ENCODE results near the gene FGF4. TPM values are rescaled to one million over a fixed set of nuclear protein-coding genes. Genes with fewer than 3 reads are reported as not detected.

The FGF4 gene
- total RNA-seq, 1 donor from 2014 or later, result not detected

- Histone ChIP-seq H3K9me3 (ENCODE audit: insufficient read depth, low read depth, low read length) (no peaks in the 10 kb centered on the region), H2AFZ (ENCODE audit: low read depth, low read length) (no peak overlapping the region), H3K27me3 (ENCODE audit: insufficient read depth, low read length) (peaks cover 3% of the 10 kb centered on the region), H3K27ac (ENCODE audit: low read depth, low read length) (no peak overlapping the region), H3K4me2 (ENCODE audit: low read length) (no peak overlapping the region), H4K20me1 (ENCODE audit: insufficient read depth, low read length) (no peaks in the 10 kb centered on the region), H3K4me3 (ENCODE audit: insufficient read depth, low read depth, low read length) (no peak overlapping the region), H3K9ac (ENCODE audit: low read length) (no peak overlapping the region), H3K79me2 (ENCODE audit: insufficient read depth, low read length) (no peaks in the 10 kb centered on the region), H3K36me3 (ENCODE audit: insufficient read depth, low read length) (no peaks in the 10 kb centered on the region), H3K4me1 (ENCODE audit: insufficient read depth, low read length) (no peaks in the 10 kb centered on the region)
- FAIRE-seq (no peak), DNase-seq (ENCODE audit: low read depth) (no peak)
- Mint-ChIP-seq H3K27me3 (ENCODE audit: low read depth, unreplicated experiment) (peaks cover 37% of the 10 kb centered on the region), H3K9me3 (ENCODE audit: unreplicated experiment) (peaks cover 3% of the 10 kb centered on the region), H3K36me3 (ENCODE audit: low read depth, unreplicated experiment) (no peaks in the 10 kb centered on the region), H3K4me3 (ENCODE audit: unreplicated experiment) (no peak overlapping the region), H3K27ac (ENCODE audit: unreplicated experiment) (no peak overlapping the region), H3K4me1 (ENCODE audit: low read depth, unreplicated experiment) (no peaks in the 10 kb centered on the region)
- TF ChIP-seq EZH2 (IDR thresholded peaks at IDR 0.05; ENCODE audit: insufficient read depth, low read length) (no peak), CTCF (IDR thresholded peaks at IDR 0.05; ENCODE audit: insufficient read depth, low read depth, low read length) (no peak)
Observed at GRCh38 chr11:69803604-69804218, 28.6 kb upstream of the FGF4 start.

GRCh38 chr11:69803022-69803421 is 27.9 kb upstream of the FGF4 start:
- no peaks in the 10 kb centered on the region for H4K20me1 ChIP-seq (ENCODE audit: insufficient read depth, low read length)
- TF ChIP-seq CTCF (IDR thresholded peaks at IDR 0.05; ENCODE audit: insufficient read depth, low read depth, low read length) (no peak), EZH2 (IDR thresholded peaks at IDR 0.05; ENCODE audit: insufficient read depth, low read length) (no peak)
- H3K36me3 Mint-ChIP-seq (ENCODE audit: low read depth, unreplicated experiment), result no peaks in the 10 kb centered on the region
- no peaks in the 10 kb centered on the region for H3K9me3 ChIP-seq (ENCODE audit: insufficient read depth, low read depth, low read length)
- no peak overlapping the region for H3K27ac ChIP-seq (ENCODE audit: low read depth, low read length)
- H3K27ac Mint-ChIP-seq (ENCODE audit: unreplicated experiment), result no peak overlapping the region
- H3K9ac ChIP-seq (ENCODE audit: low read length), result no peak overlapping the region
- peaks cover 3% of the 10 kb centered on the region for H3K9me3 Mint-ChIP-seq (ENCODE audit: unreplicated experiment)
- H3K4me1 Mint-ChIP-seq (ENCODE audit: low read depth, unreplicated experiment), result no peaks in the 10 kb centered on the region
- no peaks in the 10 kb centered on the region for H3K36me3 ChIP-seq (ENCODE audit: insufficient read depth, low read length)
- H3K27me3 Mint-ChIP-seq (ENCODE audit: low read depth, unreplicated experiment), result peaks cover 31% of the 10 kb centered on the region
- peaks cover 3% of the 10 kb centered on the region for H3K27me3 ChIP-seq (ENCODE audit: insufficient read depth, low read length)
- H3K4me3 Mint-ChIP-seq (ENCODE audit: unreplicated experiment), result no peak overlapping the region
- H3K4me2 ChIP-seq (ENCODE audit: low read length), result no peak overlapping the region
- H2AFZ ChIP-seq (ENCODE audit: low read depth, low read length), result no peak overlapping the region
- H3K4me1 ChIP-seq (ENCODE audit: insufficient read depth, low read length), result no peaks in the 10 kb centered on the region
- no peak overlapping the region for H3K4me3 ChIP-seq (ENCODE audit: insufficient read depth, low read depth, low read length)
- DNase-seq (ENCODE audit: low read depth) (no peak), FAIRE-seq (no peak)
- H3K79me2 ChIP-seq (ENCODE audit: insufficient read depth, low read length), result no peaks in the 10 kb centered on the region

- Mint-ChIP-seq H3K36me3 (ENCODE audit: low read depth, unreplicated experiment) (no peaks in the 10 kb centered on the region), H3K27me3 (ENCODE audit: low read depth, unreplicated experiment) (peaks cover 32% of the 10 kb centered on the region), H3K4me1 (ENCODE audit: low read depth, unreplicated experiment) (no peaks in the 10 kb centered on the region), H3K9me3 (ENCODE audit: unreplicated experiment) (peaks cover 3% of the 10 kb centered on the region), H3K4me3 (ENCODE audit: unreplicated experiment) (no peak overlapping the region), H3K27ac (ENCODE audit: unreplicated experiment) (no peak overlapping the region)
- no peaks in the 10 kb centered on the region for H3K36me3 ChIP-seq (ENCODE audit: insufficient read depth, low read length)
- H3K27ac ChIP-seq (ENCODE audit: low read depth, low read length), result no peak overlapping the region
- DNase-seq (ENCODE audit: low read depth), result no peak
- no peak for FAIRE-seq
- H3K79me2 ChIP-seq (ENCODE audit: insufficient read depth, low read length), result no peaks in the 10 kb centered on the region
- H3K9me3 ChIP-seq (ENCODE audit: insufficient read depth, low read depth, low read length), result no peaks in the 10 kb centered on the region
- peaks cover 3% of the 10 kb centered on the region for H3K27me3 ChIP-seq (ENCODE audit: insufficient read depth, low read length)
- no peak overlapping the region for H3K4me3 ChIP-seq (ENCODE audit: insufficient read depth, low read depth, low read length)
- no peak overlapping the region for H3K4me2 ChIP-seq (ENCODE audit: low read length)
- no peak overlapping the region for H2AFZ ChIP-seq (ENCODE audit: low read depth, low read length)
- no peak overlapping the region for H3K9ac ChIP-seq (ENCODE audit: low read length)
- TF ChIP-seq EZH2 (IDR thresholded peaks at IDR 0.05; ENCODE audit: insufficient read depth, low read length) (no peak), CTCF (IDR thresholded peaks at IDR 0.05; ENCODE audit: insufficient read depth, low read depth, low read length) (no peak)
- H4K20me1 ChIP-seq (ENCODE audit: insufficient read depth, low read length), result no peaks in the 10 kb centered on the region
- H3K4me1 ChIP-seq (ENCODE audit: insufficient read depth, low read length), result no peaks in the 10 kb centered on the region
Observed at GRCh38 chr11:69802590-69802989, 27.4 kb upstream of the FGF4 start.

All from astrocyte (in vitro differentiated cells and primary cell).